Left cardiac atrium (tissue), 4 donors: Measurements from ENCODE around the gene GLG1. TPM values are rescaled to one million over a fixed set of nuclear protein-coding genes. Genes with fewer than 3 reads are reported as not detected.
A peak's percentile ranks its signal among the peaks of the same experiment; 100 is the strongest.
"Not testable (repeated sequence)": the region's sequence is repeated elsewhere in the genome, so short reads cannot be mapped to it uniquely, and the experiment has no call there.

ENCODE experiments used
- ATAC-seq, 2 donors: fragments of 200-7000 bp; cut with Tn5 transposase; one replicate each; pipeline ENCODE4 v1.9.1; 2020; ENCODE audit warnings: mild to moderate bottlenecking in 2 of 2, moderate library complexity in 2 of 2
- DNase-seq: peaks from one replicate; pipeline ENCODE4 v3.0.0-alpha.2; 2020
- intact Hi-C, 2 donors: fragments of 100-400 bp; cut with DNase I; formaldehyde crosslinking; loops; one replicate each; pipeline versions ENCODE4 v1.14.1 to v1.15.1; 2022 to 2023
- total RNA-seq, 2 donors: library from RNA; stranded (reverse); fragmentation: NEBNext Ultra II Directional; extraction: Animal tissue kit (Norgen Biotek cat#: 25700); gene quantifications; one replicate each; pipeline ENCODE4 v1.2.1, GENCODE V29; 2021
- donor health status: DM: no; HTN: yes; CAD: no.
- donor health status: DM: no; HTN: yes; CAD: no; lungs with severe emphysema.
- donor health status: DM: yes; HTN: yes; CAD: no.
- donor health status: Dilated cardiomyopathy.

The GLG1 gene
- total RNA-seq, 2 donors from 2014 or later: 78.7 to 86.6 TPM

GRCh38 chr16:74430036-74430712 is 176.7 kb downstream of the GLG1 start:
- ATAC-seq (peak; percentile 73 to 74), DNase-seq (peak; percentile 48)
- intact Hi-C loops: not testable (repeated sequence)

GRCh38 chr16:74428493-74428892 is 178.4 kb downstream of the GLG1 start:
- DNase-seq, ATAC-seq, intact Hi-C loops: not testable (repeated sequence)

- ATAC-seq, intact Hi-C loops, DNase-seq: not testable (repeated sequence)
Measured at GRCh38 chr16:74425751-74426150, 181.2 kb downstream of the GLG1 start.

- DNase-seq, ATAC-seq, intact Hi-C loops: not testable (repeated sequence)
Measured at GRCh38 chr16:74423721-74424120, 183.2 kb downstream of the GLG1 start.

GRCh38 chr16:74422086-74422485 is 184.8 kb downstream of the GLG1 start:
- intact Hi-C loops, ATAC-seq, DNase-seq: not testable (repeated sequence)

GRCh38 chr16:74421482-74421785 is 185.5 kb downstream of the GLG1 start:
- intact Hi-C loops, ATAC-seq, DNase-seq: not testable (repeated sequence)

GRCh38 chr16:74420612-74421481 is 186.1 kb downstream of the GLG1 start, which contains the start of gene CLEC18B:
TSS of gene CLEC18B (minus strand) at chr16:74421478. CDS start at chr16:74421270, 208 bp downstream.
- intact Hi-C loops, DNase-seq: not testable (repeated sequence)
- peak in 1 of 2 donors; percentile 11 for ATAC-seq

- ATAC-seq, intact Hi-C loops, DNase-seq: not testable (repeated sequence)
Measured at GRCh38 chr16:74419811-74420210, 187.1 kb downstream of the GLG1 start.

- ATAC-seq, intact Hi-C loops, DNase-seq: not testable (repeated sequence)
Measured at GRCh38 chr16:74417897-74418296, 189.0 kb downstream of the GLG1 start.

- ATAC-seq, intact Hi-C loops, DNase-seq: not testable (repeated sequence)
Measured at GRCh38 chr16:74413920-74414319, 193.0 kb downstream of the GLG1 start.

GRCh38 chr16:74413485-74413884 is 193.4 kb downstream of the GLG1 start:
- ATAC-seq, DNase-seq, intact Hi-C loops: not testable (repeated sequence)

GRCh38 chr16:74412775-74413390 is 194.0 kb downstream of the GLG1 start:
- intact Hi-C loops, DNase-seq: not testable (repeated sequence)
- peak in 1 of 2 donors; percentile 7 for ATAC-seq

- ATAC-seq, DNase-seq, intact Hi-C loops: not testable (repeated sequence)
Measured at GRCh38 chr16:74412138-74412774, 194.7 kb downstream of the GLG1 start.

GRCh38 chr16:74410981-74411380 is 195.9 kb downstream of the GLG1 start:
- intact Hi-C loops, ATAC-seq, DNase-seq: not testable (repeated sequence)

- intact Hi-C loops, ATAC-seq, DNase-seq: not testable (repeated sequence)
Measured at GRCh38 chr16:74410057-74410957, 196.6 kb downstream of the GLG1 start.

- intact Hi-C loops, DNase-seq, ATAC-seq: not testable (repeated sequence)
Measured at GRCh38 chr16:74409185-74409981, 197.5 kb downstream of the GLG1 start.

- intact Hi-C loops: not testable (repeated sequence)
- DNase-seq (peak; percentile 60), ATAC-seq (peak; percentile 56 to 64)
Measured at GRCh38 chr16:74407362-74407705, 199.6 kb downstream of the GLG1 start.
